ENCODE data around the gene SMARCA2. TPM values are rescaled to one million over a fixed set of nuclear protein-coding genes. Genes with fewer than 3 reads are reported as not detected.

SMARCA2 gene
- polyA plus RNA-seq, 1 donor from 2014 or later: 150 TPM

DNA sequence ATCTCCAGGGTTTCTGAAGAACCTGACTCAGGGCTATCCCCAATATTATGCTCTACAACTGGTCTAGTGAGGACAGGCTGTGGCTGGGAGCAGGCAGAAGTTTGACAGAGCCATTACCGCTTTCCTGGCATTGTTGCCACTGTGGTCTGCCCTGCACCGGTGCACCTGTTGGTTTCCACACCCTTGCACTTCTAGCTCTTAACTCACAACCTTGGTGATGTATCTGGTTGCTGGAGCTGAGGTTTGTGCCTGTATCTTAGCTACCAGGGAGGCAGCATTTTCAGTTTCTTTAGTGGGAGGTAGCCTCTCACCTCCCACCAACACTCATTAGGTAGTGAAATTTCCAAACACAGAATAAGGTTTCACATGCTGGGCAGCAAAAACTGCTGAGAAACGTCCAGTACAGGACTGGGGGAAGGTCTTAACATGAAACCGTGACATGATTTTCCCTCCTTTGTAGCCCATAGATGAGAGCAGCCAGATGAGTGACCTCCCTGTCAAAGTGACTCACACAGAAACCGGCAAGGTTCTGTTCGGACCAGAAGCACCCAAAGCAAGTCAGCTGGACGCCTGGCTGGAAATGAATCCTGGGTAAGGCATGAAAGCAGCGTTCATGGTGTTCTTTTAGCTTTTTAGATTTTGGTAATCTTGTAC is 57.7 kb downstream of the SMARCA2 start:
- no peak overlapping the region for H3K4me3 ChIP-seq (ENCODE audit: low read length)
- H3K9me3 ChIP-seq (ENCODE audit: low read length): no peaks in the 10 kb centered on the region
- no peak overlapping the region for H3K4me2 ChIP-seq (ENCODE audit: low read length)
- TF ChIP-seq, protein P1, sequence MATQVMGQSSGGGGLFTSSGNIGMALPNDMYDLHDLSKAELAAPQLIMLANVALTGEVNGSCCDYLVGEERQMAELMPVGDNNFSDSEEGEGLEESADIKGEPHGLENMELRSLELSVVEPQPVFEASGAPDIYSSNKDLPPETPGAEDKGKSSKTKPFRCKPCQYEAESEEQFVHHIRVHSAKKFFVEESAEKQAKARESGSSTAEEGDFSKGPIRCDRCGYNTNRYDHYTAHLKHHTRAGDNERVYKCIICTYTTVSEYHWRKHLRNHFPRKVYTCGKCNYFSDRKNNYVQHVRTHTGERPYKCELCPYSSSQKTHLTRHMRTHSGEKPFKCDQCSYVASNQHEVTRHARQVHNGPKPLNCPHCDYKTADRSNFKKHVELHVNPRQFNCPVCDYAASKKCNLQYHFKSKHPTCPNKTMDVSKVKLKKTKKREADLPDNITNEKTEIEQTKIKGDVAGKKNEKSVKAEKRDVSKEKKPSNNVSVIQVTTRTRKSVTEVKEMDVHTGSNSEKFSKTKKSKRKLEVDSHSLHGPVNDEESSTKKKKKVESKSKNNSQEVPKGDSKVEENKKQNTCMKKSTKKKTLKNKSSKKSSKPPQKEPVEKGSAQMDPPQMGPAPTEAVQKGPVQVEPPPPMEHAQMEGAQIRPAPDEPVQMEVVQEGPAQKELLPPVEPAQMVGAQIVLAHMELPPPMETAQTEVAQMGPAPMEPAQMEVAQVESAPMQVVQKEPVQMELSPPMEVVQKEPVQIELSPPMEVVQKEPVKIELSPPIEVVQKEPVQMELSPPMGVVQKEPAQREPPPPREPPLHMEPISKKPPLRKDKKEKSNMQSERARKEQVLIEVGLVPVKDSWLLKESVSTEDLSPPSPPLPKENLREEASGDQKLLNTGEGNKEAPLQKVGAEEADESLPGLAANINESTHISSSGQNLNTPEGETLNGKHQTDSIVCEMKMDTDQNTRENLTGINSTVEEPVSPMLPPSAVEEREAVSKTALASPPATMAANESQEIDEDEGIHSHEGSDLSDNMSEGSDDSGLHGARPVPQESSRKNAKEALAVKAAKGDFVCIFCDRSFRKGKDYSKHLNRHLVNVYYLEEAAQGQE (IDR thresholded peaks at IDR 0.05; ENCODE audit: borderline replicate concordance): no peak
- TF ChIP-seq, protein P2, sequence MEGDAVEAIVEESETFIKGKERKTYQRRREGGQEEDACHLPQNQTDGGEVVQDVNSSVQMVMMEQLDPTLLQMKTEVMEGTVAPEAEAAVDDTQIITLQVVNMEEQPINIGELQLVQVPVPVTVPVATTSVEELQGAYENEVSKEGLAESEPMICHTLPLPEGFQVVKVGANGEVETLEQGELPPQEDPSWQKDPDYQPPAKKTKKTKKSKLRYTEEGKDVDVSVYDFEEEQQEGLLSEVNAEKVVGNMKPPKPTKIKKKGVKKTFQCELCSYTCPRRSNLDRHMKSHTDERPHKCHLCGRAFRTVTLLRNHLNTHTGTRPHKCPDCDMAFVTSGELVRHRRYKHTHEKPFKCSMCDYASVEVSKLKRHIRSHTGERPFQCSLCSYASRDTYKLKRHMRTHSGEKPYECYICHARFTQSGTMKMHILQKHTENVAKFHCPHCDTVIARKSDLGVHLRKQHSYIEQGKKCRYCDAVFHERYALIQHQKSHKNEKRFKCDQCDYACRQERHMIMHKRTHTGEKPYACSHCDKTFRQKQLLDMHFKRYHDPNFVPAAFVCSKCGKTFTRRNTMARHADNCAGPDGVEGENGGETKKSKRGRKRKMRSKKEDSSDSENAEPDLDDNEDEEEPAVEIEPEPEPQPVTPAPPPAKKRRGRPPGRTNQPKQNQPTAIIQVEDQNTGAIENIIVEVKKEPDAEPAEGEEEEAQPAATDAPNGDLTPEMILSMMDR (IDR thresholded peaks at IDR 0.05; ENCODE audit: poor library complexity, severe bottlenecking): no peak
- no peak for TF ChIP-seq MXI1 (conservative IDR thresholded peaks at IDR 0.05; ENCODE audit: poor library complexity, severe bottlenecking)
- TF ChIP-seq EZH2 (IDR thresholded peaks at IDR 0.05; ENCODE audit: borderline replicate concordance, insufficient read depth, low read length, poor library complexity, severe bottlenecking): no peak
- no peak for TF ChIP-seq SMC3 (conservative IDR thresholded peaks at IDR 0.05; ENCODE audit: poor library complexity)
- no peak for TF ChIP-seq EP300 (conservative IDR thresholded peaks at IDR 0.05; ENCODE audit: poor library complexity, severe bottlenecking)
- TF ChIP-seq RAD21 (conservative IDR thresholded peaks at IDR 0.05): no peak
- no peak for TF ChIP-seq POLR2AphosphoS5 (IDR thresholded peaks at IDR 0.05)
- no peak for TF ChIP-seq TAF1 (IDR thresholded peaks at IDR 0.05; ENCODE audit: low read depth)
- H3K9ac ChIP-seq (ENCODE audit: low read length): no peak overlapping the region
- H4K20me1 ChIP-seq (ENCODE audit: insufficient read depth): no peaks in the 10 kb centered on the region
- H3K36me3 ChIP-seq (ENCODE audit: insufficient read depth, low read length): peaks cover 8% of the 10 kb centered on the region
- no peaks in the 10 kb centered on the region for H3K27me3 ChIP-seq (ENCODE audit: insufficient read depth, low read depth, low read length)
- no peak overlapping the region for H2AFZ ChIP-seq (ENCODE audit: low read depth, low read length)
- H3K9me2 ChIP-seq (ENCODE audit: insufficient read depth, low read length): no peaks in the 10 kb centered on the region
- no peaks in the 10 kb centered on the region for H3F3A ChIP-seq (ENCODE audit: insufficient read depth, low read length, poor library complexity, severe bottlenecking)
- no peaks in the 10 kb centered on the region for H3K79me2 ChIP-seq (replicated peaks; ENCODE audit: insufficient read depth, low read length)
- no peak overlapping the region for H3K27ac ChIP-seq (ENCODE audit: low read length)

DNA sequence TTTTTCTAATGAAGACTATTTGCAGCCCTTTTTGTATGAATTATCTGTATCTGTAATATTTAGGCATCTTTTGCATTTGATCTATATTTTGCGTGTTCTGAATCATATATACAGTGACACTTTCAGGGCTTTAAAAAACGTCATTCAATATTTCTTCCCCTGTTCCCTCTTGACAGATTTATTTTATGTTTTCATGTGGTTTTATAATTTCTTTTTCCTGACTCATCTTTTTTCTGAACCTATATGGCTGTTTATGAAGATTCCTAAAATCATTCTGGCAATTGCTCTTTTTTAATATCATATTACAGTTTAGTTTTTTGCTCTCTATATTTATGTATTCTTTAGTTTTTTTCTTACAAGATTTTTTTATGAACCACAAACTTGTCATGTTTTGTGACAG is 67.6 kb downstream of the SMARCA2 start:
- Histone ChIP-seq H3K27ac (ENCODE audit: low read length) (no peak overlapping the region), H3K36me3 (ENCODE audit: insufficient read depth, low read length) (peaks cover 8% of the 10 kb centered on the region)

More for the DNA sequence above, 67.6 kb downstream of the SMARCA2 start:
- Histone ChIP-seq H3K79me2 (replicated peaks; ENCODE audit: insufficient read depth, low read length) (no peaks in the 10 kb centered on the region), H3K9me2 (ENCODE audit: insufficient read depth, low read length) (no peaks in the 10 kb centered on the region), H3K9ac (ENCODE audit: low read length) (no peak overlapping the region), H4K20me1 (ENCODE audit: insufficient read depth) (no peaks in the 10 kb centered on the region), H3K4me3 (ENCODE audit: low read length) (no peak overlapping the region), H3K27me3 (ENCODE audit: insufficient read depth, low read depth, low read length) (no peaks in the 10 kb centered on the region), H3K4me2 (ENCODE audit: low read length) (no peak overlapping the region), H2AFZ (ENCODE audit: low read depth, low read length) (no peak overlapping the region), H3K9me3 (ENCODE audit: low read length) (no peaks in the 10 kb centered on the region), H3F3A (ENCODE audit: insufficient read depth, low read length, poor library complexity, severe bottlenecking) (no peaks in the 10 kb centered on the region)
- TF ChIP-seq RAD21 (conservative IDR thresholded peaks at IDR 0.05) (no peak), MXI1 (conservative IDR thresholded peaks at IDR 0.05; ENCODE audit: poor library complexity, severe bottlenecking) (no peak)
